SU-DHL-6 (cell line): ENCODE data around the gene ZCCHC24.

Experiments
- H2AFZ ChIP-seq: fragments of 200-600 bp; sonication (generic); 2 replicates; pipeline ENCODE4 v1.6.1; 2014; ENCODE audit warnings: low read depth, mild to moderate bottlenecking, moderate library complexity, mixed read lengths, antibody characterized with exemption, low read length; ENCODE audit not compliant: severe bottlenecking
- H3F3A ChIP-seq: fragments of 200-600 bp; shearing (Covaris generic); 2 replicates; pipeline ENCODE4 v1.6.0; 2016; ENCODE audit warnings: antibody characterized with exemption, mild to moderate bottlenecking; ENCODE audit not compliant: insufficient read depth
- H3K27ac ChIP-seq: fragments of 200-600 bp; sonication (generic); 2 replicates; pipeline ENCODE4 v1.5.1; 2016; ENCODE audit warnings: low read depth, mild to moderate bottlenecking, low read length, moderate library complexity, mixed read lengths
- H3K27me3 ChIP-seq: fragments of 200-600 bp; sonication (generic), shearing (Covaris generic); 2 replicates; pipeline ENCODE4 v1.6.0; 2014; ENCODE audit warnings: mild to moderate bottlenecking, low read length
- H3K36me3 ChIP-seq: fragments of 200-600 bp; sonication (generic); 2 replicates; pipeline ENCODE4 v1.6.1; 2014; ENCODE audit warnings: mild to moderate bottlenecking, low read length, mixed read lengths
- H3K4me2 ChIP-seq: fragments of 300-600, 200-600 bp; shearing (Covaris generic), sonication (generic); 2 replicates; pipeline ENCODE4 v1.6.0; 2014; ENCODE audit warnings: low read length, low read depth, mild to moderate bottlenecking; ENCODE audit not compliant: poor library complexity, severe bottlenecking
- H3K4me3 ChIP-seq: fragments of 200-600 bp; sonication (generic); 2 replicates; pipeline ENCODE4 v1.5.1; 2014; ENCODE audit warnings: antibody characterized with exemption, low read length, mild to moderate bottlenecking, mixed read lengths; ENCODE audit not compliant: insufficient read depth, poor library complexity, severe bottlenecking
- H3K79me2 ChIP-seq: fragments of 200-600 bp; sonication (generic); 2 replicates; pipeline ENCODE4 v1.6.1; 2014; ENCODE audit warnings: mild to moderate bottlenecking, low read length, moderate library complexity; ENCODE audit not compliant: insufficient read depth
- H3K9ac ChIP-seq: fragments of 200-600 bp; sonication (generic); 2 replicates; pipeline ENCODE4 v1.7.0; 2014; ENCODE audit warnings: mild to moderate bottlenecking, low read length
- H3K9me2 ChIP-seq: fragments of 200-600 bp; sonication (generic); replicated peaks from 2 replicates; pipeline ENCODE4 v1.6.1; 2014; ENCODE audit warnings: low read length; ENCODE audit not compliant: insufficient read depth
- H3K9me3 ChIP-seq: fragments of 200-600 bp; sonication (generic); 2 replicates; pipeline ENCODE4 v1.6.1; 2014; ENCODE audit warnings: low read length, mixed read lengths; ENCODE audit not compliant: insufficient read depth
- H4K20me1 ChIP-seq: fragments of 200-600 bp; sonication (generic); 2 replicates; pipeline ENCODE4 v1.6.1; 2014; ENCODE audit warnings: low read depth, mild to moderate bottlenecking, antibody characterized with exemption, low read length, moderate library complexity, mixed read lengths
- CTCF ChIP-seq: fragments of 200-600 bp; sonication (generic); IDR thresholded peaks from one replicate; pipeline ENCODE4 v1.5.1; 2017; ENCODE audit warnings: antibody characterized with exemption, mild to moderate bottlenecking, low read length, moderate library complexity; ENCODE audit not compliant: insufficient read depth, poor library complexity, severe bottlenecking
- EZH2phosphoT487 ChIP-seq: fragments of 200-600 bp; sonication (generic), shearing (Covaris generic); conservative IDR thresholded peaks from 2 replicates; pipeline ENCODE4 v1.6.1; 2018; ENCODE audit warnings: mild to moderate bottlenecking, antibody characterized with exemption, low read length, moderate library complexity, mixed read lengths

The ZCCHC24 gene

DNA sequence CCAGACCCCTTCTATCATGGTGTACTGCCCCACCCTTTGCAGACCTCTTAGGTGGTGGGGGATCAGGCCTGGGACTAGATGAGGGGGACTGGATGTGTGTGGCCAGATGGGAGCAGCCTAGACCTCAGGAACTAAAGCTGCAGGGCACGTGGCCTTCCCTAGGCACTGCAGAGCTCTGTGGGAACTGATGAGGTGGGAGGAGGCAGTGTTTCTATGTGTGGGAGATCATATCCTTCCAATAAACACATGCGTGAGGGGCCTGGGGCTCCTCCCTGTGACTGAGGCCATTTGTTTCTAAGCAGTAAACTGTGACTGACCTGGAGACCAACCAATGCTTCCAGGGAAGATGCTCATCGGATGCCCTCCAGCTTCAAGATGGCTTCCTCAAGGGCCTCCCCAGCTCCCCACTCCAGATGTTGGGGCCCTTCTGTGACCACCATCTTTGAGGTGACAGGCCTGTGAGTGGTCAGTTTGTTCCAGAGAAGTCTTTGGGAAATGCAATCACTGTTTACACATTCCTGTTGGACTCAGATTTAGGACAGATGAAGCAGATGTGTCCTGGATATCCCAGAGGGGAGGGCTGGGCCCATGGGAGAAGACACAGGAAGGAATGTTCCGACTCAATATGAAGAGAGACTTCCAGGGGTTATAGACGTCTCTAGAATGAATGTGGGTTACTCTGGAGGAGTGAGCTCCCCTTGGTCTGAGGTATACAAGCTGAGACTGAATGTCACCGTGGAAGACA lies 23.6 kb upstream of the ZCCHC24 start:
- TF ChIP-seq EZH2phosphoT487 (no peak), CTCF (no peak)
- no peaks in the 10 kb centered on the region for H3K36me3 ChIP-seq
- no peak overlapping the region for H3K9ac ChIP-seq
- no peak overlapping the region for H3K27ac ChIP-seq
- H2AFZ ChIP-seq, result no peak overlapping the region
- H3K79me2 ChIP-seq, result no peaks in the 10 kb centered on the region
- no peaks in the 10 kb centered on the region for H3F3A ChIP-seq
- H3K4me3 ChIP-seq, result no peak overlapping the region
- H3K4me2 ChIP-seq, result no peak overlapping the region
- no peaks in the 10 kb centered on the region for H3K27me3 ChIP-seq
- H3K9me2 ChIP-seq, result no peaks in the 10 kb centered on the region
- no peaks in the 10 kb centered on the region for H3K9me3 ChIP-seq
- H4K20me1 ChIP-seq, result no peaks in the 10 kb centered on the region

DNA sequence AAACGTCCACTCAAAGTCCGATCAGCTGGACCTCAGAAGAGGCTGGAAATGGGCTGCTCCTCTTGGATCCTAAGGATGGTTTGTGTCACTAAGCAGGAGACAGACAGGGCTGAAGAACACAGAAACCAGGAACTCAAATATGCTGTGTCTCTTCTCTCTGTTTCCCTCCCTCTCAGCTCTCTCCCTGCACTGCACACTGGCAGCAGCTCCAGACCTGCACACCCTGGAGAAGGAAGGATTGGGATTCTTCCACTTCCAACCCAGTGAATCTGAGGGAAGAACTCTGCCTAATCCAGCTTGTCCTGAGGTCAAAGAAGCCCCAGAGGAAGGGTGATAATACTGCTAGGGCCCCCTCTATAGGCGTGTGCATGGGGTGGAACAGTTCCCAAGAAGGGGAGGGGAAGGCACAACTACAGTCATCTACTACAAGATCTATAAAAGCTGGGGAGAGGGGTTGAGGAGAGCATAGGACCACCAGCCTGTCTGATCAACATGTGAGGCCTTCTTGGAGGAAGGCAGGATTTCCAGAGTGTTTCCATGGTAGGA lies 22.7 kb upstream of the ZCCHC24 start:
- H3K36me3 ChIP-seq, result no peaks in the 10 kb centered on the region
- H3K9me3 ChIP-seq, result no peaks in the 10 kb centered on the region
- H3K9ac ChIP-seq, result no peak overlapping the region
- TF ChIP-seq EZH2phosphoT487, result no peak
- no peak for TF ChIP-seq CTCF
- no peak overlapping the region for H3K27ac ChIP-seq
- H3K27me3 ChIP-seq, result no peaks in the 10 kb centered on the region
- no peak overlapping the region for H3K4me2 ChIP-seq
- no peaks in the 10 kb centered on the region for H4K20me1 ChIP-seq
- H3K79me2 ChIP-seq, result no peaks in the 10 kb centered on the region
- H3F3A ChIP-seq, result no peaks in the 10 kb centered on the region
- H3K4me3 ChIP-seq, result no peak overlapping the region
- no peaks in the 10 kb centered on the region for H3K9me2 ChIP-seq
- H2AFZ ChIP-seq, result no peak overlapping the region

DNA sequence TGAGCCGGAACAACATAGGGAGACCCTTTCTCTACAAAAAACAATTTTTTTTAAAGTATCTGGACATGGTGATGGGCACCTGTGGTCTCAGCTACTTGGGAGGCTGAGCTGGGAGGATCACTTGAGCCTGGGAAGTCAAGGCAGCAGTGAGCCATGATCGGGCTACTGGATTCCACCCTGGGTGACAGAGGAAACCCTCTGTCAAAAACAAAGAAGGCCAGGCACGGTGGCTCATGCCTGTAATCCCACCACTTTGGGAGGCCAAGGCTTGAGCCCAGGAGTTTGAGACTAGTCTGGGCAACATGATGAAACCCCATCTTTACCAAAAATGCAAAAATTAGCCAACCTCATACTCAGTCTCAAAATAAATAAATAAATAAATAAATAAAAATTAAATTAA lies 19.9 kb upstream of the ZCCHC24 start:
- no peak overlapping the region for H3K4me2 ChIP-seq
- H3K4me3 ChIP-seq, result no peak overlapping the region
- H3K9me3 ChIP-seq, result no peaks in the 10 kb centered on the region
- H3K27me3 ChIP-seq, result no peaks in the 10 kb centered on the region
- H2AFZ ChIP-seq, result no peak overlapping the region
- H3F3A ChIP-seq, result no peaks in the 10 kb centered on the region
- no peaks in the 10 kb centered on the region for H3K9me2 ChIP-seq
- no peak for TF ChIP-seq CTCF
- no peaks in the 10 kb centered on the region for H3K36me3 ChIP-seq
- no peak overlapping the region for H3K27ac ChIP-seq
- no peak overlapping the region for H3K9ac ChIP-seq
- no peaks in the 10 kb centered on the region for H4K20me1 ChIP-seq
- no peaks in the 10 kb centered on the region for H3K79me2 ChIP-seq
